Measurements from ENCODE around the gene ATXN2L.

Gene ATXN2L

GRCh38 chr16:28846933-28847273, 24.1 kb downstream of the ATXN2L start:
- H3K4me3 ChIP-seq (ENCODE audit: low read length) = peak overlapping the region; percentile 97
- TF ChIP-seq CTCF (conservative IDR thresholded peaks at IDR 0.05; ENCODE audit: low read depth, low read length) = no peak
- no peak for DNase-seq (ENCODE audit: low read depth)

GRCh38 chr16:28858421-28858820, 35.6 kb downstream of the ATXN2L start:
- TF ChIP-seq CTCF (conservative IDR thresholded peaks at IDR 0.05; ENCODE audit: low read depth, low read length) = no peak
- H3K4me3 ChIP-seq (ENCODE audit: low read length) = no peak overlapping the region
- no peak for DNase-seq (ENCODE audit: low read depth)

- no peak for DNase-seq (ENCODE audit: low read depth)
Observed at GRCh38 chr16:28859326-28859725, 36.5 kb downstream of the ATXN2L start.

GRCh38 chr16:28863929-28864793, 41.4 kb downstream of the ATXN2L start:
- H3K4me3 ChIP-seq (ENCODE audit: low read length) = peak overlapping the region; percentile 97
- no peak for TF ChIP-seq CTCF (conservative IDR thresholded peaks at IDR 0.05; ENCODE audit: low read depth, low read length)
- peak; percentile 34 for DNase-seq (ENCODE audit: low read depth)

More at GRCh38 chr16:28859326-28859725, 36.5 kb downstream of the ATXN2L start:
- TF ChIP-seq CTCF (conservative IDR thresholded peaks at IDR 0.05; ENCODE audit: low read depth, low read length) = no peak
- H3K4me3 ChIP-seq (ENCODE audit: low read length) = no peak overlapping the region

- H3K4me3 ChIP-seq (ENCODE audit: low read length) = peak overlapping the region; percentile 97
- no peak for DNase-seq (ENCODE audit: low read depth)
- no peak for TF ChIP-seq CTCF (conservative IDR thresholded peaks at IDR 0.05; ENCODE audit: low read depth, low read length)
Observed at GRCh38 chr16:28865001-28865688, 42.3 kb downstream of the ATXN2L start.

- H3K4me3 ChIP-seq (ENCODE audit: low read length) = no peak overlapping the region
- TF ChIP-seq CTCF (conservative IDR thresholded peaks at IDR 0.05; ENCODE audit: low read depth, low read length) = no peak
- no peak for DNase-seq (ENCODE audit: low read depth)
Observed at GRCh38 chr16:28865722-28866453, 43.1 kb downstream of the ATXN2L start.
